ENCODE measurements around the gene ARRDC4. TPM values are rescaled to one million over a fixed set of nuclear protein-coding genes. Genes with fewer than 3 reads are reported as not detected.

The ARRDC4 gene
- polyA plus RNA-seq, 3 donors, result 13.0 to 40.5 (median 19.0) TPM

DNA sequence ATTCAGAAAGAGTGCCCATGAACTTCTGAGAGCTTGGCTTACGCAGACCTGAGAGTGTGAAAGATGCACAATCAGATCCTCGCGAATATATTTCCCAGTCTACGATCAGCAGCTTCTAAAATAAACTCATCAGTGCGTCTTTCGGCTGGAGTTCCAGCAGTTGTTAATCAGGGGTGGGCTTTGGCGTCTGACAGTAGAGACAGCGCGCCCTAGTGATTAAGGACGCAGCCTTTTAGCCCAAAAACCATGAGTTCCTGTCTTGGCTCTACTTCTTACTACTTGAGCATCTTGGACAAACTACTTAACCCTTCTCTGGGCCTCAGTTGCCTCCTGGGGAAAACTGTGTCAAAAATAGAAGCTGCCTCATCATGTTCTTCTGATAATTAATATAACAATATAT, 15.8 kb upstream of the ARRDC4 start:
- Histone ChIP-seq H3K4me1 (ENCODE audit: control insufficient read depth in 1 of 2, insufficient read depth in 2 of 2, low read length in 2 of 2) (no peaks in the 10 kb centered on the region), H3K79me2 (ENCODE audit: insufficient read depth, low read length) (no peaks in the 10 kb centered on the region), H3K27ac (ENCODE audit: low read depth in 1 of 2, low read length in 2 of 2) (no peak overlapping the region), H3K9ac (ENCODE audit: insufficient read depth, low read length, poor library complexity, severe bottlenecking) (no peak overlapping the region), H3K27me3 (ENCODE audit: control insufficient read depth in 2 of 2, insufficient read depth in 2 of 2, low read length in 2 of 2) (no peaks in the 10 kb centered on the region), H3K36me3 (replicated peaks in 1 of 2; ENCODE audit: control insufficient read depth in 1 of 2, insufficient read depth in 2 of 2, low read length in 2 of 2) (no peaks in the 10 kb centered on the region), H3K4me3 (replicated peaks in 1 of 3; ENCODE audit: low read depth in 2 of 3, low read length in 3 of 3) (no peak overlapping the region), H3K9me3 (replicated peaks in 1 of 2; ENCODE audit: control insufficient read depth in 1 of 2, insufficient read depth in 1 of 2, low read length in 2 of 2) (no peaks in the 10 kb centered on the region), H3K4me2 (replicated peaks; ENCODE audit: extremely low read depth, low read length, poor library complexity, severe bottlenecking) (no peak overlapping the region), H2AFZ (ENCODE audit: insufficient read depth, low read depth, low read length, poor library complexity, severe bottlenecking) (no peak overlapping the region), H4K20me1 (ENCODE audit: insufficient read depth, low read length) (no peaks in the 10 kb centered on the region)
- no peak overlapping the region for H3K27ac Mint-ChIP-seq
- peaks cover 0 to 2% (median 0%) of the 10 kb centered on the region in 7 donors for H3K9me3 Mint-ChIP-seq
- no peak for DNase-seq
- no peak for TF ChIP-seq CTCF (IDR thresholded peaks at IDR 0.05)
- H3K4me1 Mint-ChIP-seq, result no peaks in the 10 kb centered on the region
- H3K36me3 Mint-ChIP-seq, result no peaks in the 10 kb centered on the region
- intact Hi-C loops (cut with micrococcal nuclease), result no loop called here
- WGBS (ENCODE audit: insufficient coverage), result 95% methylated on average over 10 of the region's 10 CpGs
- peaks cover 0 to 2% (median 0%) of the 10 kb centered on the region in 3 donors for H3K27me3 Mint-ChIP-seq (ENCODE audit: low read depth in 3 of 3)
- H3K4me3 Mint-ChIP-seq, result no peak overlapping the region

DNA sequence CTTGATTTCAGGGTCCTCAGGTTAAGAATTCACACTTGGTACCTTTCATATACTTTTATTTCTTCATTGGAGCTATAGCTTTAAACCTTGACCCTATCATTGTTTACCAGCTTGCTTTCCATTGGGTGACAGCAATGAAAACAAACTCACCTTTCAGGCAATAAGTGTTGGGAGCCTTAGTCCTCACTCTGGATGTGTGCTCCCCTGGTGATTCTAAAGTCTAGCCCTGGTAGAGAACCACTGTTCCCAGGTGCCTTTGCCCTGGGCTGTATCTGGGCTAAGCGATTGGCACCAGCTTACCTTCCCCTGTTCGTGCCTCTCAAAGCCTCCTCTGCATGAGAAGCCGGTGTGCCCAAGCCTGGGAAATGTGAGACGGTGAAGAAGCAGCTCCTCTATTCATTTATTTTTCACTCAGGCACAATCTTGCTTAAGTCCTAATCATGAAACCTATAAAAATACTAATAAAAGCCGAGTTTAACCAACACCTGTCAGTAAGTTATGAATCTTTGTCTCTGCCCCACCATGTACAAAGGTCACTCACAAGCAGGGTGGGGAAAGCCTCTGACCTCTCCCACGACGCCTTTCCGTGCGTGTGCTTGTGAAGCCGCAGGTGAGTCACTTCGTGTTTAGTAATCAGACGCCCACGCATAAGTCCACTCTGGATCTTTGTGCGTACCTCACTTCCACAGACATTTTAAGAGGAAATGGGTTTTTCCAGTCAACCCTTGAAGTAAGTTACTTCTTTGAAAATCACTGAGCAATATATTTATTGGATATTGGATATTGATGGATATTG, 12.8 kb upstream of the ARRDC4 start:
- no peak overlapping the region for H3K27ac Mint-ChIP-seq
- intact Hi-C loops (cut with micrococcal nuclease), result no loop called here
- H3K79me2 ChIP-seq (ENCODE audit: insufficient read depth, low read length), result no peaks in the 10 kb centered on the region
- no peak for DNase-seq
- peaks cover 0 to 2% (median 0%) of the 10 kb centered on the region in 7 donors for H3K9me3 Mint-ChIP-seq
- no peaks in the 10 kb centered on the region for H3K27me3 ChIP-seq (ENCODE audit: control insufficient read depth in 2 of 2, insufficient read depth in 2 of 2, low read length in 2 of 2)
- H3K27me3 Mint-ChIP-seq (ENCODE audit: low read depth in 3 of 3), result peaks cover 0 to 4% (median 0%) of the 10 kb centered on the region in 3 donors
- H3K4me1 Mint-ChIP-seq, result no peaks in the 10 kb centered on the region
- no peak overlapping the region for H3K27ac ChIP-seq (ENCODE audit: low read depth in 1 of 2, low read length in 2 of 2)
- no peaks in the 10 kb centered on the region for H3K36me3 Mint-ChIP-seq
- H2AFZ ChIP-seq (ENCODE audit: insufficient read depth, low read depth, low read length, poor library complexity, severe bottlenecking), result no peak overlapping the region
- H3K4me3 ChIP-seq (replicated peaks in 1 of 3; ENCODE audit: low read depth in 2 of 3, low read length in 3 of 3), result no peak overlapping the region
- H3K9ac ChIP-seq (ENCODE audit: insufficient read depth, low read length, poor library complexity, severe bottlenecking), result no peak overlapping the region
- H3K4me3 Mint-ChIP-seq, result no peak overlapping the region
- H3K4me1 ChIP-seq (ENCODE audit: control insufficient read depth in 1 of 2, insufficient read depth in 2 of 2, low read length in 2 of 2), result no peaks in the 10 kb centered on the region
- 92% methylated on average over 5 of the region's 14 CpGs for WGBS (ENCODE audit: insufficient coverage)
- TF ChIP-seq CTCF (IDR thresholded peaks at IDR 0.05), result no peak
- no peaks in the 10 kb centered on the region for H3K9me3 ChIP-seq (replicated peaks in 1 of 2; ENCODE audit: control insufficient read depth in 1 of 2, insufficient read depth in 1 of 2, low read length in 2 of 2)
- no peak overlapping the region for H3K4me2 ChIP-seq (replicated peaks; ENCODE audit: extremely low read depth, low read length, poor library complexity, severe bottlenecking)
- no peaks in the 10 kb centered on the region for H3K36me3 ChIP-seq (replicated peaks in 1 of 2; ENCODE audit: control insufficient read depth in 1 of 2, insufficient read depth in 2 of 2, low read length in 2 of 2)
- H4K20me1 ChIP-seq (ENCODE audit: insufficient read depth, low read length), result no peaks in the 10 kb centered on the region
